Natural killer cell (primary cell): Measurements from ENCODE around the gene DISC1. TPM values are rescaled to one million over a fixed set of nuclear protein-coding genes. Genes with fewer than 3 reads are reported as not detected.

ENCODE experiments used
- ATAC-seq, 3 donors: fragments of 150-1000 bp in 2 of 3; fragments of 200-7000 bp in 1 of 3; cut with Tn5 transposase; 1 replicate in 1 of 3; 2 replicates in 2 of 3; pipeline ENCODE4 v1.10.0; 2021; ENCODE audit warnings: mild to moderate bottlenecking in 2 of 3, moderate library complexity in 2 of 3
- DNase-seq, 2 donors: peaks; one replicate each; pipeline versions ENCODE4 v3.0.0 to v3.0.0-alpha.2; 2013 to 2021; ENCODE audit warnings: mixed read lengths in 1 of 2
- H3K27ac ChIP-seq: one replicate; pipeline ENCODE4 v1.5.1; 2013; ENCODE audit warnings: mild to moderate bottlenecking, low read length
- H3K27me3 ChIP-seq: one replicate; pipeline ENCODE4 v1.6.1; 2013; ENCODE audit warnings: low read length; ENCODE audit not compliant: control insufficient read depth, insufficient read depth
- H3K36me3 ChIP-seq: one replicate; pipeline ENCODE4 v1.6.1; 2013; ENCODE audit warnings: low read length; ENCODE audit not compliant: control insufficient read depth, insufficient read depth
- H3K4me1 ChIP-seq: one replicate; pipeline ENCODE4 v1.6.1; 2013; ENCODE audit warnings: low read length; ENCODE audit not compliant: control insufficient read depth, insufficient read depth
- H3K4me3 ChIP-seq: one replicate; pipeline ENCODE4 v1.5.1; 2013; ENCODE audit warnings: low read length
- H3K9me3 ChIP-seq: one replicate; pipeline ENCODE4 v1.6.1; 2013; ENCODE audit warnings: low read length; ENCODE audit not compliant: control insufficient read depth, insufficient read depth
- H3K27ac Mint-ChIP-seq, 2 donors: one replicate each; pipeline ENCODE4 v1.8.0; 2022; ENCODE audit warnings: mild to moderate bottlenecking in 2 of 2, mixed read lengths in 2 of 2, moderate library complexity in 1 of 2
- H3K27me3 Mint-ChIP-seq, 2 donors: one replicate each; pipeline ENCODE4 v1.8.0; 2022; ENCODE audit warnings: low read depth in 2 of 2, mixed read lengths in 2 of 2
- H3K36me3 Mint-ChIP-seq: one replicate; pipeline ENCODE4 v1.8.0; 2022; ENCODE audit warnings: mixed read lengths
- H3K4me1 Mint-ChIP-seq, 2 donors: one replicate each; pipeline ENCODE4 v1.8.0; 2022; ENCODE audit warnings: mixed read lengths in 2 of 2
- H3K4me3 Mint-ChIP-seq: one replicate; pipeline ENCODE4 v1.8.0; 2022; ENCODE audit warnings: mild to moderate bottlenecking, moderate library complexity, mixed read lengths
- H3K9me3 Mint-ChIP-seq, 2 donors: one replicate each; pipeline ENCODE4 v1.8.0; 2022; ENCODE audit warnings: mixed read lengths in 2 of 2
- WGBS: methylation state at CpG from one replicate; pipeline ENCODE4 v1.1.7; 2013; ENCODE audit warnings: missing lambda C conversion rate; ENCODE audit not compliant: insufficient coverage; 5-methylcytosine and 5-hydroxymethylcytosine counted together
- intact Hi-C: fragments of 100-400 bp; cut with micrococcal nuclease; formaldehyde crosslinking; loops from one replicate; pipeline ENCODE4 v1.14.2; 2022
- total RNA-seq, 4 donors: library from RNA; stranded (reverse); fragments of 120-200 nt in 1 of 4; gene quantifications; one replicate each; pipeline versions ENCODE4 v1.2.3 to v1.2.4, GENCODE V29; 2013 to 2022
- TF ChIP-seq, protein P1 (sequence below): fragments of 200-600 bp; IDR thresholded peaks from one replicate; pipeline ENCODE4 v1.8.0; 2022; ENCODE audit warnings: antibody characterized with exemption

DISC1 gene
- total RNA-seq, 3 donors from 2014 or later (not counting 1 experiment from before 2014, with no cell fraction given), result 5.9 to 10.7 (median 9.7) TPM

DNA sequence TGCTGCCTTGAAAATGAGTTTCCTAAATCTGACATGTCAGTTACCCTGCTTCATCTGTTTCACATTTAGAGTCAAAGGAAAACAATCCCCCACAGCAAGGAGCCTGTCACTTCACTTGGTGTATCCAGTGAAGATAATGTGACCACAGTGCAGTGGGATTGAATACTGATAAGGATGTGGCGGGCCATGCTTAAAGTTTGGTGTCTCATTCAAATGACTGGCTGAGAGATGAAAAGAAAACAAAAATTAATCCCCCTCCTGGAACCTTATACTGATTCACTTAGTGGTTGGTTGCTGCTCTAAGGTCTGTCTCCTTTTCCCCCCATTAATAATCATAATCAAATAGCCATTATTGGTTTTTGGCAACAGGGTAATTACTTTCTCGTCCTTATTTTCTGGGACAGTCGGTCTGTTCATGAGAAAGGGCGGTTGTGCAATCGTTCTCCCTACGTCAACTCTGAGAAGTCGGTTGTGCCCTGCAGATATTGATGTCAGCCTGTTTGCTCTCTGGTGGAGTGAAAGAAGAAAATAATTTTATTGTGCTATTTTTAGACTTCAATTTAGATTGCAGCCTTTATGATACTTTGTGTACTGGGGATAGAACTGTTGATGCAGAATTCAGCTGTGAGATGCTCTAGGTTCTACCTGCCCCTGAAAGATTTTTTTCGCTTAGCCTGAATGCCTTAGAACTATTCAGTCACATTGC is 360.2 kb downstream of the DISC1 start:
- H3K4me1 Mint-ChIP-seq, result peaks cover 18 to 25% of the 10 kb centered on the region in 2 donors
- TF ChIP-seq, protein P1, sequence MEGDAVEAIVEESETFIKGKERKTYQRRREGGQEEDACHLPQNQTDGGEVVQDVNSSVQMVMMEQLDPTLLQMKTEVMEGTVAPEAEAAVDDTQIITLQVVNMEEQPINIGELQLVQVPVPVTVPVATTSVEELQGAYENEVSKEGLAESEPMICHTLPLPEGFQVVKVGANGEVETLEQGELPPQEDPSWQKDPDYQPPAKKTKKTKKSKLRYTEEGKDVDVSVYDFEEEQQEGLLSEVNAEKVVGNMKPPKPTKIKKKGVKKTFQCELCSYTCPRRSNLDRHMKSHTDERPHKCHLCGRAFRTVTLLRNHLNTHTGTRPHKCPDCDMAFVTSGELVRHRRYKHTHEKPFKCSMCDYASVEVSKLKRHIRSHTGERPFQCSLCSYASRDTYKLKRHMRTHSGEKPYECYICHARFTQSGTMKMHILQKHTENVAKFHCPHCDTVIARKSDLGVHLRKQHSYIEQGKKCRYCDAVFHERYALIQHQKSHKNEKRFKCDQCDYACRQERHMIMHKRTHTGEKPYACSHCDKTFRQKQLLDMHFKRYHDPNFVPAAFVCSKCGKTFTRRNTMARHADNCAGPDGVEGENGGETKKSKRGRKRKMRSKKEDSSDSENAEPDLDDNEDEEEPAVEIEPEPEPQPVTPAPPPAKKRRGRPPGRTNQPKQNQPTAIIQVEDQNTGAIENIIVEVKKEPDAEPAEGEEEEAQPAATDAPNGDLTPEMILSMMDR, result no peak
- H3K4me3 ChIP-seq, result no peak overlapping the region
- no peaks in the 10 kb centered on the region for H3K27me3 Mint-ChIP-seq
- DNase-seq (no peak), ATAC-seq (no peak)
- no peaks in the 10 kb centered on the region for H3K36me3 Mint-ChIP-seq
- H3K9me3 ChIP-seq, result no peaks in the 10 kb centered on the region
- no peak overlapping the region for H3K4me3 Mint-ChIP-seq
- WGBS, result 97% methylated on average over 7 of the region's 8 CpGs
- no peaks in the 10 kb centered on the region for H3K27me3 ChIP-seq
- peaks cover 8% of the 10 kb centered on the region for H3K4me1 ChIP-seq
- intact Hi-C loops, result no loop called here
- no peak overlapping the region for H3K27ac Mint-ChIP-seq
- H3K9me3 Mint-ChIP-seq, result no peaks in the 10 kb centered on the region
- no peaks in the 10 kb centered on the region for H3K36me3 ChIP-seq
- no peak overlapping the region for H3K27ac ChIP-seq

DNA sequence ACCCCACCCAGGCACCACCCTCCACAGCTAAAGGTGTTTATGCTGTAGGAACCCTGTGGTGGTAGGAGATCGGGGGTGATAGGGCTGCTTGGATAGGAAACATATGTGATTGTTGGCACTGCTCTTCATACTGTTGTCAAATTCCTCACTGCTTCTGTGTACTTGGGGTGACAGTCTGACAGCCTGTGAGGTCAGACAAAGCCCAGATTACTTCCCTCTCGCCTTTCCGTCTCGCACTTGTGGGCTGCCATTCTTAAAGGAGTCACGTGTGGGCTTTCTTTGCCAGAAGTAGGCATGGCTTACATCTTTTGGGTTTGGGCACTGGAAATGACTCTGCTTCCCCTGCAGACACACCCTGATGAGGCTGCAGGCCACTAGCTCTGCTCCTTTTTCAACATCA is 363.8 kb downstream of the DISC1 start:
- intact Hi-C loops, result no loop called here
- Mint-ChIP-seq H3K27ac (no peak overlapping the region), H3K4me1 (peaks cover 9 to 13% of the 10 kb centered on the region in 2 donors), H3K27me3 (no peaks in the 10 kb centered on the region), H3K4me3 (no peak overlapping the region), H3K36me3 (no peaks in the 10 kb centered on the region), H3K9me3 (no peaks in the 10 kb centered on the region)
- ATAC-seq, result peak; percentile 38 to 84 (median 43)
- WGBS, result 60% methylated on average over 5 of the region's 5 CpGs
- Histone ChIP-seq H3K9me3 (no peaks in the 10 kb centered on the region), H3K4me3 (no peak overlapping the region), H3K4me1 (peaks cover 8% of the 10 kb centered on the region), H3K36me3 (no peaks in the 10 kb centered on the region), H3K27me3 (no peaks in the 10 kb centered on the region), H3K27ac (no peak overlapping the region)
- no peak for DNase-seq
- TF ChIP-seq, protein P1, result no peak

DNA sequence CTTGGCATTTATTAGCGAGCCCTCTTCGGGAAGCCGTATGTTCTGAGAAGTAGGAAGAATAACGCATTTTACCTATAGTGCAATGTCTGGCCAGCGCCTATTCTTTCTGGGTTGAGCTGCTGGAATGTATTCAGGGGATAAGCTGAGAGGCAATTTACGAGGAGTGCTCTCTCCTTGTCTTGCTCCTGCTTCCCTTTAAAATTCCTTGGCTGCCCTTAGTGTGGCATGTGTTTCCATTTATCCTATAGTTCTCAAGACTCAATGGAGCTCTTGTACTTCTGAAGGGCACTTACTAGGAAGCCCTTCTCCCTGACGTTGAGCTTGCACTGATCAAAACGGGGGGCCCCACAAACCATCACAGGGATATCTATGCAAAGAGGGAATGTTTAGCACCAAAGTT is 364.6 kb downstream of the DISC1 start:
- 94% methylated on average over 8 of the region's 8 CpGs for WGBS
- no peaks in the 10 kb centered on the region for H3K27me3 Mint-ChIP-seq
- no peak overlapping the region for H3K27ac ChIP-seq

More for the DNA sequence above, 364.6 kb downstream of the DISC1 start:
- TF ChIP-seq, protein P1, result no peak
- no peak for DNase-seq
- H3K4me1 ChIP-seq, result peaks cover 8% of the 10 kb centered on the region
- no peak overlapping the region for H3K4me3 Mint-ChIP-seq
- H3K4me3 ChIP-seq, result no peak overlapping the region
- no peaks in the 10 kb centered on the region for H3K36me3 Mint-ChIP-seq
- H3K36me3 ChIP-seq, result no peaks in the 10 kb centered on the region
- no peak overlapping the region for H3K27ac Mint-ChIP-seq
- intact Hi-C loops, result no loop called here
- H3K27me3 ChIP-seq, result no peaks in the 10 kb centered on the region
- no peaks in the 10 kb centered on the region for H3K9me3 ChIP-seq
- no peak for ATAC-seq
- H3K9me3 Mint-ChIP-seq, result no peaks in the 10 kb centered on the region
- peaks cover 9 to 13% of the 10 kb centered on the region in 2 donors for H3K4me1 Mint-ChIP-seq
